Activated CD4-positive, alpha-beta T cell treated with anti-CD3 and anti-CD28 coated beads, Interleukin-2, amount 50 U/mL, for 24 hours (primary cell): ENCODE measurements around the gene CPNE5.
"Not testable (repeated sequence)": the region's sequence is repeated elsewhere in the genome, so short reads cannot be mapped to it uniquely, and the experiment has no call there.

Source experiments
- DNase-seq, 2 donors: peaks; one replicate each; pipeline ENCODE4 v3.0.0-alpha.2; 2020; ENCODE audit warnings: low read depth in 1 of 2, low spot score in 1 of 2

Gene CPNE5

GRCh38 chr6:36704961-36705577 is 134.2 kb downstream of the CPNE5 start:
- not testable (repeated sequence) for DNase-seq

GRCh38 chr6:36703982-36704381 is 135.3 kb downstream of the CPNE5 start:
- DNase-seq, result no peak

GRCh38 chr6:36703081-36703606 is 136.1 kb downstream of the CPNE5 start:
- DNase-seq, result no peak

- no peak for DNase-seq
These were observed 136.6 kb downstream of the CPNE5 start for GRCh38 chr6:36702656-36703055.

DNA sequence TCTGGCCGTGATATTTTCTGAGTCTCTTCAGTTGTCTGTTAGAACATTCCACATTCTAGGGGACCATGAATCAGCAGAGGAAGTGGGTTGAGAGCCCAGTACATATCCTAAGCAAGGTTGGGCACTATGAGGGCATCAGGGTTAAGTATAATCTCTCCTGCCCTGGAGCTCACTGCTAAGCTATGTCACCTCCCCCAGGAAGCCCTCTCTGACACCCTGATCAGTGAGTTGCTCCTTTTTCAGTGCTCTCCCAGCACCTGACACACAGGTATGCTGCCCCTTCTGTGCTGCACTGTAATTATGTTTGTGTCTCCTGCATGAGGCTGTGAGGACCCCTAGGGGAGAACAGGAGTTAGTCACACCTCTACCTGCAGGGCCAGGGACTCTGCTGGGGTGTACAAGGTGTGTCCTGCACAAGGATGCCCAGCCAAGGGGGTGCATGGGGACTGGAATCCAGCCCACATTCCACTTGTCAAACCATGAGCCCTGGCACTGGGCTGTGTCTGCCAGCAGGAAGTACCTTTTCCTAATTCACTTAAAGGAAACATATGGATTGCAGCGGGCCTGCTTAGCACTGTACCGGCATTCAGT is 137.7 kb downstream of the CPNE5 start:
- no peak for DNase-seq

DNA sequence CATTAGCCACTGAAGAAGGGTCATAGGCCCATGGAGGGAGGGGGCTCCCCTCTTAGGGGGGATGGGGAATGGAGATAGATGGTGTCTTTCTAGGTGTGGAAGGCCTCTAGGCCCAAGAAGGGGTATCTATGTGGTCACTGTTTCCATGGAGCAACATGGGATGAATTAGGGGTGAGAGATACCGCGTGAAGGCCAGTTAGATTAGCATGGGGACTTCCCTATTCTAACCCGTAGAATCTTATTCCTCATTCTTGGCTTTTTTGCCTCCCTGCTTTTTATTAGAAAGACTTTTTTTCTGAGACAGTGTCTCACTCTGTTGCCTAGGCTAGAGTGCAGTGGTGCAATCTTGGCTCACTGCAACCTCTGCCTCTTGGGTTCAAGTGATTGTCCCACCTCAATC is 138.4 kb downstream of the CPNE5 start:
- DNase-seq, result no peak

DNA sequence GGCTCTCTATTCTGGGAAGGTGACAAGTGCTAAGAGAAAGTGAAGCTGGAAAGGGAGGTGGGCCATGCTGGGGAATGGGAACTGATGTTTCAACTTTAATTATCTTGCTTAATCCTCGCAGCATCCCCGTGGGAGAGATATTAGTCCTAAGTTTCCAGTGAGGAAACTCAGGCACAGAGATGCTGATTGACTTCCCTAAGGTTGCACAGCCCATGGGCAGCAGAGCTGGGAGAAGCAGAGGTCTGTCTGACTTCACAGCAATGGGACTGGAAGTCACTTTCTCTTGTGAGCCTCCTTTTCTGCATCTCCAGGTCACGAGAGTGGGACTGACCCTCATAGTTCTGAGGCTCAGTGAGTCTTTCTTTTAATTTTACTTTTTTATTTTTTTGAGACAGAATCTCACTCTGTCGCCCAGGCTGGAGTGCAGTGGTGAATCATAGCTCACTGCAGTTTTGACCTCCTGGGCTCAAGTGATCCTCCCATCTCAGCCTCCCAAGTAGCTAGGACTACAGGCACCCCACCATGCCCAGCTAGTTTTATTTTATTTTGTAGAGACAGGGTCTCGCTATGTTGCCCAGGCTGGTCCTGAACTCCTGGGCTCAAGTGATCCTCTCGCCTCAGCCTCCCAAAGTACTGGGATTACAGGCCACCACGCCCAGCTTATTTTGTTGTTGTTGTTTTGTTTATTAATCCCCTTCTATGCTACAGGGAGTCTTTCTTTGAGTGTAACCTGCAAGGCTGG is 139.0 kb downstream of the CPNE5 start:
- no peak for DNase-seq

- no peak for DNase-seq
These were observed 139.9 kb downstream of the CPNE5 start for GRCh38 chr6:36699348-36699747.

- DNase-seq, result no peak
These were observed 140.4 kb downstream of the CPNE5 start for GRCh38 chr6:36698871-36699271.

DNA sequence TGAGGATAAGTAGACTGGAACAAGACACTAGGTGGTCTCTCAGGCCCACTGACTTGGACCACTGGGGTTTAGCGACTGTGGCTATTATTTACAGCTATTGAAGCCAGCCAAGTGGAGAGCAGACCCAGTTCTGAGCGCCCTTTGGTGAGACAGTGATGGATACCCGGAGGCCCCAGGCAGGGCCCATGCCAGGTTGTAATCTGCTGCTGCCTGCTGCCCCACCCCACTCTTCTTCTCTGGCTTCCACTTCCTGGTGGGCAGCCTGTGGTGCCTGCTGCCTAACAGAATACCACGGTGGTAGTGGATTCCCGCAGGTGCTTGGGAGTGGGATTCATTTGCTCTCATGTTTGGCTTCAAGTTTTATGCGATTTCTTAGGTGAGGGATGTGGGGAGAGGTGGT is 141.0 kb downstream of the CPNE5 start:
- DNase-seq, result no peak

DNA sequence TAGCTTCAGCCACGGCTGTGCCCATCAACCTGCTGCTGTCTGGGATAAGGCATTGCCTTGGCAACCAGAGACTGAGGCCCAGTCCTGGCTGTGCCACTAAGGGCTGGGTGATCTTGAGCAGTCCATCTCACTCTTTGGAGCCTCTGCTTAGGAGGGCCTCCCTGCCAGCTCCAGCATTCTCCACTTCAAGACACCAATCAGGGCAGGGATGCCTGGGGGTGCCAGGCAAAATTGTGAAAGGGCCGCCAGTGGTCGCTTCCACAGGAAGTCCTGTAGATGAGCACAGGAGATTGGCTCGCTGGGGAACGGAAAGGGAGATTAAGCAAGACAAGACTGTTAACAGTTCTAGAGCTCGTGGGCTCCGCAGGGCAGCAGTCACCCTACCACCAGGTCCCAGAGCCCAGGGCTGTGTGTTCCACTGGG is 141.8 kb downstream of the CPNE5 start, which contains the start of gene RAB44:
RAB44 (plus strand) TSS at position 346 of the 423 bp plus-strand sequence. CDS start 6,410 bp downstream, outside the sequence.
- DNase-seq, result no peak

DNA sequence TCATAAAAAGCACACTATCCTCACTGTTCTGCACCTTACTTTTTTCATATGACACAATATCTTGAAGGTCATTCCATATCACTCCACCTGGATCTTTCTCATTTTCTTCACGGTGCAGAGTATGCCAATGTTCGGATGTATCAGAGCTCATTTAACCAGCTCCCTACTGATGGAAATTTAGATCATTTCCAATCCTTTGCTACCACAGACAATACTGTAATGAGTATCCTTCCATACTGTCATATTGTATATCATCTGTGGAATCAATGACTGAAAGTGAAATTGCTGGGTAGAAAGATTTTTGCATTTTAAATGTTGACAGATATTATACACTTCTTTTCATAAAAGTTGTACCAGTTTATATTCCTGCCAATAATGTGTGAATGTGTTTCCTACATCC is 143.8 kb downstream of the CPNE5 start:
- DNase-seq, result no peak

DNA sequence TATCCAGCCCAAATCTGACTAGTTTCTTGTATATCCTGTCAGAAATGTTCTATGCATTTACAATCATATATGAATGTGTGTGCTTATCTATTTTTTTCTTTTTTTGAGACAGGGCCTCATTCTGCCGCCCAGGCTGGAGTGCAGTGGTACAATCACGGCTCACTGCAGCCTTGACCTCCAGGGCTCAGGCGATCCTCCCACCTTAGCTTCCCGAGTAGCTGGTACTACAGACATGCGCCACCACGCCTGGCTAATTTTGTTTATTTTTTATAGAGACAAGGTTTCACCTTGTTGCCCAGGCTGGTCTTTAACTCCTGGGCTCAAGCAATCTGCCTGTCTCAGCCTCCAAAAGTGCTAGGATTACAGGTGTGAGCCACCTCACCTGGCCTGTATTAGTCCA is 144.6 kb downstream of the CPNE5 start:
- no peak for DNase-seq

DNA sequence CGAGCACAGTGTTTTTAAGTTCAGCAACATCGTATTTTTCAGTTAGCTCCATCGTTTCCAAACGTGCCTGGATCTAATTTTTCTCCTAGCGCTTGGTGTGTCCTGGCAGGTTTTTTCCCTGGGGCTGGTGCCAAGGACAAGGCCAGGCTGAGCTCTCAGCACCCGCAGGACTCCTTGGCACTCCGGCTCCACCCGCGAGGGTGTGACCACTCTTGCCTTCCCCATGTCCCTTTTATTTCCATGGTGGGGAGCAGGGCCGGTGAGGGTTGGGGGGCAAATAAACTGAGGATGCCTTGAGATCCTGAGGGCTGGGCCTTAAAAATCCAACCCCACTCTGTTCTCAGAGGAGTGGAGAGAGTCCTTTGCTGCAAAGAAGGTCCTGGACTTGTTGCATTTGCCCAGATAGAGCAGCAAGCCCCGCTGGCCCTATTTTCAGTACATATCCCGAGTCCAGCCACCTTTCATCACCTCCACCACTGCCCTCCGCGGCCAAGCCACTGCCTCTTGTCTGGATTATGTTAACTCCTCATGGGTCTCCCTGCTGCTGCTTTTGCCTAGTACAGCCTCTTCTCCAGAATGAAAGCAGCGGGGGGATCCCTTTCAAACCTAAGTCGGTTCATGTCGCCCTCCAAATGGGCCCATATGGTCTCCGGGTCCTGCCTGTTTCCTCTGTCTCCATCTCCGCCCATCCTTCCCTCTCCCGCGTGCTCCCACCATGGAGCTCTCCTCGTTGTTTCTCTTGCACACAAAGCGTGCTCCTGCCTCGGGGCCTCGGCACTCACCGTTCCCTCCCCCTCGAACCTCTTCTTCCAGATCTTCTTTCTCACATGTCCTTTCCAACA is 146.2 kb downstream of the CPNE5 start:
- DNase-seq, result no peak

DNA sequence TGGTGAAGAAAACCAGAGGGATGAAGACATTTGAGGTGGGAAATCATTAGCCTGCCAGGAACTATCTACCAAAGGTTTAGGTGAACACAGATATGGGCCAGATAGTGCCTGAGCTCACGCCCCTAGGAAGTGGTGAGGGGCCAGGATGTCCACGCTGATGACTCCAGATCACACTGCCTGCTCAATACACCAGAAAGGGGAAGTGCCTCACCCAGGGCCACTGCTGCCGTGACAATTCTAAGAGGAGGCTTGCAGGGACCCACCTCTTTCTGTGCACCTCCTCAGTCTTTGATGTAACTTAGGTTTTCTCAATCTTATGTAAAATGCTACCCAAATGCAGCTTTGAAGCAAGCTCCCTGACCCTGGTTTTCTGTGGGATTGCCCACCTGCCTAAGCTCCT is 147.0 kb downstream of the CPNE5 start:
- no peak for DNase-seq

- no peak for DNase-seq
These were observed 147.6 kb downstream of the CPNE5 start for GRCh38 chr6:36691612-36692011.

DNA sequence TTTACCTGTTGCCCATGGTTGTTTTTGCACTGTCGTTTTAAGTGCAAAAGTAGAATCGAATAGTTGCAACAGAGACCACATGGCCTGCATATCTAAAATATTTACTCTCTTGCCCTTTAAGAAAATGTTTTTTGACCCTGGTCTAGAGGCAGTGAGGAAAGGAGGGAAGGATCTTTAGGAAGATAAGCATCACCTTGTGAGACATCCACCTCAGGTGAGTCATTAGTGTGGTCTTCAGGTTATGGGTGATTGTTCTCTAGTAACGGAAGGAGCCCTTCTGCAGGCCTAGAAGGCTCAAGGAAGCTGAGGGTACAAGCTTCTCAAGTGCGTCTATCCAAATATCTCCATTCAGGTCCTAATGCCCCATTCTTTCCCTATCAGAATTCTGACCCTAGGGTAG is 148.2 kb downstream of the CPNE5 start:
- no peak for DNase-seq
